GM23338 (cell line): ENCODE measurements around the gene CDK5RAP1. TPM values are rescaled to one million over a fixed set of nuclear protein-coding genes. Genes with fewer than 3 reads are reported as not detected.
A peak's percentile ranks its signal among the peaks of the same experiment; 100 is the strongest.

Source experiments
- ATAC-seq: fragments of 200-7000 bp; cut with Tn5 transposase; 3 replicates; pipeline ENCODE4 v1.9.1; 2020
- DNase-seq: peaks from one replicate; pipeline ENCODE4 v3.0.0-alpha.2; 2015; ENCODE audit warnings: low spot score
- H2AFZ ChIP-seq: fragments of 200-600 bp; sonication (generic); 2 replicates; pipeline ENCODE4 v1.8.0; 2016; ENCODE audit warnings: antibody characterized with exemption, mild to moderate bottlenecking, moderate library complexity
- H3F3A ChIP-seq: fragments of 200-600 bp; sonication (generic); replicated peaks from 2 replicates; pipeline ENCODE4 v1.8.0; 2017; ENCODE audit warnings: antibody characterized with exemption, mixed run types, low read depth
- H3K27ac ChIP-seq: fragments of 200-600 bp; sonication (generic); 2 replicates; pipeline ENCODE4 v1.6.1; 2016; ENCODE audit warnings: low read depth
- H3K27me3 ChIP-seq: fragments of 200-600 bp; sonication (generic); 2 replicates; pipeline ENCODE4 v1.8.0; 2016; ENCODE audit warnings: mild to moderate bottlenecking, mixed run types, moderate library complexity; ENCODE audit not compliant: insufficient read depth
- H3K36me3 ChIP-seq: fragments of 200-600 bp; sonication (generic); 2 replicates; pipeline ENCODE4 v1.8.0; 2016; ENCODE audit warnings: mild to moderate bottlenecking; ENCODE audit not compliant: insufficient read depth
- H3K4me1 ChIP-seq: fragments of 200-600 bp; sonication (generic); 2 replicates; pipeline ENCODE4 v1.8.0; 2016; ENCODE audit warnings: mild to moderate bottlenecking, moderate library complexity; ENCODE audit not compliant: insufficient read depth
- H3K4me2 ChIP-seq: fragments of 200-600 bp; sonication (generic); 2 replicates; pipeline ENCODE4 v1.7.1; 2017; ENCODE audit warnings: mixed run types
- H3K4me3 ChIP-seq: fragments of 200-600 bp; sonication (generic); 2 replicates; pipeline ENCODE4 v1.6.1; 2016; ENCODE audit warnings: mixed run types
- H3K79me2 ChIP-seq: fragments of 200-600 bp; sonication (generic); replicated peaks from 2 replicates; pipeline ENCODE4 v1.8.0; 2017; ENCODE audit warnings: mild to moderate bottlenecking; ENCODE audit not compliant: insufficient read depth
- H3K9me2 ChIP-seq: fragments of 200-600 bp; sonication (generic); 2 replicates; pipeline ENCODE4 v1.8.0; 2017; ENCODE audit not compliant: insufficient read depth
- H4K20me1 ChIP-seq: fragments of 200-600 bp; sonication (generic); replicated peaks from 2 replicates; pipeline ENCODE4 v1.8.0; 2017; ENCODE audit warnings: mild to moderate bottlenecking; ENCODE audit not compliant: insufficient read depth
- H3K27ac Mint-ChIP-seq: 2 replicates; pipeline ENCODE4 v1.8.0; 2020; ENCODE audit warnings: inconsistent platforms, mild to moderate bottlenecking, moderate library complexity, mixed read lengths
- H3K27me3 Mint-ChIP-seq: 3 replicates; pipeline ENCODE4 v1.8.0; 2022; ENCODE audit warnings: low read depth, mild to moderate bottlenecking, moderate library complexity, mixed read lengths, inconsistent platforms; ENCODE audit not compliant: insufficient read depth, poor library complexity
- H3K36me3 Mint-ChIP-seq: 3 replicates; pipeline ENCODE4 v1.8.0; 2021; ENCODE audit warnings: low read depth, mild to moderate bottlenecking, inconsistent platforms, moderate library complexity, mixed read lengths
- H3K4me1 Mint-ChIP-seq: 3 replicates; pipeline ENCODE4 v1.8.0; 2020; ENCODE audit warnings: mild to moderate bottlenecking, inconsistent platforms, mixed read lengths
- H3K4me3 Mint-ChIP-seq: 3 replicates; pipeline ENCODE4 v1.8.0; 2021; ENCODE audit warnings: moderate library complexity, mild to moderate bottlenecking, inconsistent platforms, mixed read lengths
- H3K9me3 Mint-ChIP-seq: 3 replicates; pipeline ENCODE4 v1.8.0; 2020; ENCODE audit warnings: moderate library complexity, mild to moderate bottlenecking, inconsistent platforms, mixed read lengths
- CREB1 ChIP-seq: fragments of 250-450 bp; sonication (Bioruptor Pico); IDR thresholded peaks from 2 replicates; pipeline ENCODE4 v1.5.0; 2020; ENCODE audit warnings: low read depth, mild to moderate bottlenecking, moderate library complexity
- EZH2 ChIP-seq: fragments of 200-600 bp; sonication (generic); IDR thresholded peaks from one replicate; pipeline ENCODE4 v1.8.0; 2017; ENCODE audit warnings: antibody characterized with exemption, mild to moderate bottlenecking, low read depth; ENCODE audit not compliant: unreplicated experiment
- EZH2phosphoT487 ChIP-seq: fragments of 200-600 bp; sonication (generic); IDR thresholded peaks from one replicate; pipeline ENCODE4 v1.8.1; 2018; ENCODE audit warnings: antibody characterized with exemption; ENCODE audit not compliant: unreplicated experiment
- JUNB ChIP-seq: IDR thresholded peaks from one replicate; pipeline ENCODE4 v1.6.1; 2016; ENCODE audit warnings: antibody characterized with exemption; ENCODE audit not compliant: unreplicated experiment
- STAT1 ChIP-seq: IDR thresholded peaks from one replicate; pipeline ENCODE4 v1.6.1; 2016; ENCODE audit warnings: antibody characterized with exemption; ENCODE audit not compliant: unreplicated experiment
- ZNF114 ChIP-seq: fragments of 250-450 bp; sonication (Bioruptor Pico); IDR thresholded peaks from 2 replicates; pipeline ENCODE4 v1.5.0; 2020; ENCODE audit warnings: mild to moderate bottlenecking, moderate library complexity
- ZNF331 ChIP-seq: fragments of 250-450 bp; sonication (Bioruptor Pico); IDR thresholded peaks from 2 replicates; pipeline ENCODE4 v1.5.0; 2020; ENCODE audit warnings: low read depth, mild to moderate bottlenecking, moderate library complexity
- polyA plus RNA-seq: library from polyadenylated mRNA; unstranded; fragments of >200 nt; fragmentation: Nextera tagmentation; extraction: Ambion mirVana; gene quantifications from 2 replicates; pipeline ENCODE4 v1.2.1, GENCODE V29; 2016
- total RNA-seq: library from RNA; depleted of rRNA; stranded (reverse); fragments of >200 nt; shearing (Covaris generic); gene quantifications from 2 replicates; pipeline ENCODE4 v1.2.3, GENCODE V29; 2014
- TF ChIP-seq, protein P1 (sequence below): fragments of 250-450 bp; sonication (Bioruptor Pico); IDR thresholded peaks from 2 replicates; pipeline ENCODE4 v1.5.0; 2020; ENCODE audit warnings: mild to moderate bottlenecking, moderate library complexity
- TF ChIP-seq, protein P2 (sequence below), 2 experiments: fragments of 200-600 bp in 1 of 2; sonication (generic) in 1 of 2; conservative IDR thresholded peaks; 2 replicates each; pipeline versions ENCODE4 v1.5.1 to v1.6.1; 2016 to 2017; ENCODE audit warnings: antibody characterized with exemption in 2 of 2, low read depth in 2 of 2, mild to moderate bottlenecking in 2 of 2, moderate library complexity in 1 of 2
- TF ChIP-seq, protein P3 (sequence below): IDR thresholded peaks from 2 replicates; pipeline ENCODE4 v1.6.1; 2016; ENCODE audit warnings: antibody characterized with exemption

The CDK5RAP1 gene
- total and polyA plus RNA-seq, 2 experiments from 2014 or later = 33.8 to 38.1 TPM

DNA sequence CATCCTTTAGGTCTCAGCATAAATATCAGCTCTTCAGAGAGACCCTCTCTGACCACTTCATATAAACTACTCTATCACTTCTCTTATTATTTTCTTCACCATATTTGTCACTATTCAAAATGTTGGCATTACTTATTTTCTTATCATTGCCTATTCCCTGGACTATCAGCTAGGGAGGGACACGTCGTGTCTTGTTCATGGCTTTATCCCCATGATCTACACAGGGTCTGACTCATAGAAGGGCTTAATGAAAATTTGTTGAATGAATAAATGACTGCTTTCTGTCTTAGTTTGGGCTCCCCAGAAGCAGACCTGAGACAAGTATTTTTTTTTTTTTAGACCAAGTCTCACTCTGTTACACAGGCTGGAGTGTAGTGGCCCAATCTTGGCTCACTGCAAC lies 3.0 kb upstream of the CDK5RAP1 start:
- Mint-ChIP-seq H3K27me3 (peaks cover 9% of the 10 kb centered on the region), H3K4me3 (no peak overlapping the region)
- ATAC-seq = no peak

DNA sequence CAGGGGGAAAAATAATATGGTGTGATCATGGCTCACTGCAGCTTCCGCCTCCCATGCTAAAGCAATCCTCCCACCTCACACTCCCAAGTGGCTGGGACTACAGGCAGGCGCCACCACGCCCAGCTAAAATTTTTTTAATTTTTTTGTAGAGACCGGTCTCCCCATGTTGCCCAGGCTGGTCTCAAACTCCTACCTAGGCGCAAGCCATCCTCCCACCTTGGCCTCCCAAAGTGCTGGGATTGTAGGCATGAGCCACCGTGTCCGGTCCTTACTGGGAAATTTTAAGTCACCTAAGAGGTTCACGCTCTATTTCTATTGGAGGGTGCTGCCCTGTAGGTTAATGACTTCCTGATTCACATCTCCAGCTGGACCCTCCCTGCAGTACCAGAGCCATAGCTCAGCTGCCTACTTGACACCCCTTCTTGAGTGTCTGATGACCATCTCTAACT lies 626 bp upstream of the CDK5RAP1 start:
- H3K4me2 ChIP-seq = peak overlapping the region; percentile 98
- TF ChIP-seq EZH2phosphoT487 (no peak), CREB1 (CRISPR knock-in tag) (no peak), ZNF114 (CRISPR knock-in tag) (no peak), ZNF331 (CRISPR knock-in tag) (no peak), EZH2 (no peak), JUNB (no peak)
- TF ChIP-seq, protein P1, sequence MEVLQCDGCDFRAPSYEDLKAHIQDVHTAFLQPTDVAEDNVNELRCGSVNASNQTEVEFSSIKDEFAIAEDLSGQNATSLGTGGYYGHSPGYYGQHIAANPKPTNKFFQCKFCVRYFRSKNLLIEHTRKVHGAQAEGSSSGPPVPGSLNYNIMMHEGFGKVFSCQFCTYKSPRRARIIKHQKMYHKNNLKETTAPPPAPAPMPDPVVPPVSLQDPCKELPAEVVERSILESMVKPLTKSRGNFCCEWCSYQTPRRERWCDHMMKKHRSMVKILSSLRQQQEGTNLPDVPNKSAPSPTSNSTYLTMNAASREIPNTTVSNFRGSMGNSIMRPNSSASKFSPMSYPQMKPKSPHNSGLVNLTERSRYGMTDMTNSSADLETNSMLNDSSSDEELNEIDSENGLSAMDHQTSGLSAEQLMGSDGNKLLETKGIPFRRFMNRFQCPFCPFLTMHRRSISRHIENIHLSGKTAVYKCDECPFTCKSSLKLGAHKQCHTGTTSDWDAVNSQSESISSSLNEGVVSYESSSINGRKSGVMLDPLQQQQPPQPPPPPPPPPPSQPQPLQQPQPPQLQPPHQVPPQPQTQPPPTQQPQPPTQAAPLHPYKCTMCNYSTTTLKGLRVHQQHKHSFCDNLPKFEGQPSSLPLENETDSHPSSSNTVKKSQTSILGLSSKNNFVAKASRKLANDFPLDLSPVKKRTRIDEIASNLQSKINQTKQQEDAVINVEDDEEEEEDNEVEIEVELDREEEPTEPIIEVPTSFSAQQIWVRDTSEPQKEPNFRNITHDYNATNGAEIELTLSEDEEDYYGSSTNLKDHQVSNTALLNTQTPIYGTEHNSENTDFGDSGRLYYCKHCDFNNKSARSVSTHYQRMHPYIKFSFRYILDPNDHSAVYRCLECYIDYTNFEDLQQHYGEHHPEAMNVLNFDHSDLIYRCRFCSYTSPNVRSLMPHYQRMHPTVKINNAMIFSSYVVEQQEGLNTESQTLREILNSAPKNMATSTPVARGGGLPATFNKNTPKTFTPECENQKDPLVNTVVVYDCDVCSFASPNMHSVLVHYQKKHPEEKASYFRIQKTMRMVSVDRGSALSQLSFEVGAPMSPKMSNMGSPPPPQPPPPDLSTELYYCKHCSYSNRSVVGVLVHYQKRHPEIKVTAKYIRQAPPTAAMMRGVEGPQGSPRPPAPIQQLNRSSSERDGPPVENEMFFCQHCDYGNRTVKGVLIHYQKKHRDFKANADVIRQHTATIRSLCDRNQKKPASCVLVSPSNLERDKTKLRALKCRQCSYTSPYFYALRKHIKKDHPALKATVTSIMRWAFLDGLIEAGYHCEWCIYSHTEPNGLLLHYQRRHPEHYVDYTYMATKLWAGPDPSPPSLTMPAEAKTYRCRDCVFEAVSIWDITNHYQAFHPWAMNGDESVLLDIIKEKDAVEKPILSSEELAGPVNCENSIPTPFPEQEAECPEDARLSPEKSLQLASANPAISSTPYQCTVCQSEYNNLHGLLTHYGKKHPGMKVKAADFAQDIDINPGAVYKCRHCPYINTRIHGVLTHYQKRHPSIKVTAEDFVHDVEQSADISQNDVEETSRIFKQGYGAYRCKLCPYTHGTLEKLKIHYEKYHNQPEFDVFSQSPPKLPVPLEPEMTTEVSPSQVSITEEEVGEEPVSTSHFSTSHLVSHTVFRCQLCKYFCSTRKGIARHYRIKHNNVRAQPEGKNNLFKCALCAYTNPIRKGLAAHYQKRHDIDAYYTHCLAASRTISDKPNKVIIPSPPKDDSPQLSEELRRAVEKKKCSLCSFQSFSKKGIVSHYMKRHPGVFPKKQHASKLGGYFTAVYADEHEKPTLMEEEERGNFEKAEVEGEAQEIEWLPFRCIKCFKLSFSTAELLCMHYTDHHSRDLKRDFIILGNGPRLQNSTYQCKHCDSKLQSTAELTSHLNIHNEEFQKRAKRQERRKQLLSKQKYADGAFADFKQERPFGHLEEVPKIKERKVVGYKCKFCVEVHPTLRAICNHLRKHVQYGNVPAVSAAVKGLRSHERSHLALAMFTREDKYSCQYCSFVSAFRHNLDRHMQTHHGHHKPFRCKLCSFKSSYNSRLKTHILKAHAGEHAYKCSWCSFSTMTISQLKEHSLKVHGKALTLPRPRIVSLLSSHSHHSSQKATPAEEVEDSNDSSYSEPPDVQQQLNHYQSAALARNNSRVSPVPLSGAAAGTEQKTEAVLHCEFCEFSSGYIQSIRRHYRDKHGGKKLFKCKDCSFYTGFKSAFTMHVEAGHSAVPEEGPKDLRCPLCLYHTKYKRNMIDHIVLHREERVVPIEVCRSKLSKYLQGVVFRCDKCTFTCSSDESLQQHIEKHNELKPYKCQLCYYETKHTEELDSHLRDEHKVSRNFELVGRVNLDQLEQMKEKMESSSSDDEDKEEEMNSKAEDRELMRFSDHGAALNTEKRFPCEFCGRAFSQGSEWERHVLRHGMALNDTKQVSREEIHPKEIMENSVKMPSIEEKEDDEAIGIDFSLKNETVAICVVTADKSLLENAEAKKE = no peak
- TF ChIP-seq, protein P2, sequence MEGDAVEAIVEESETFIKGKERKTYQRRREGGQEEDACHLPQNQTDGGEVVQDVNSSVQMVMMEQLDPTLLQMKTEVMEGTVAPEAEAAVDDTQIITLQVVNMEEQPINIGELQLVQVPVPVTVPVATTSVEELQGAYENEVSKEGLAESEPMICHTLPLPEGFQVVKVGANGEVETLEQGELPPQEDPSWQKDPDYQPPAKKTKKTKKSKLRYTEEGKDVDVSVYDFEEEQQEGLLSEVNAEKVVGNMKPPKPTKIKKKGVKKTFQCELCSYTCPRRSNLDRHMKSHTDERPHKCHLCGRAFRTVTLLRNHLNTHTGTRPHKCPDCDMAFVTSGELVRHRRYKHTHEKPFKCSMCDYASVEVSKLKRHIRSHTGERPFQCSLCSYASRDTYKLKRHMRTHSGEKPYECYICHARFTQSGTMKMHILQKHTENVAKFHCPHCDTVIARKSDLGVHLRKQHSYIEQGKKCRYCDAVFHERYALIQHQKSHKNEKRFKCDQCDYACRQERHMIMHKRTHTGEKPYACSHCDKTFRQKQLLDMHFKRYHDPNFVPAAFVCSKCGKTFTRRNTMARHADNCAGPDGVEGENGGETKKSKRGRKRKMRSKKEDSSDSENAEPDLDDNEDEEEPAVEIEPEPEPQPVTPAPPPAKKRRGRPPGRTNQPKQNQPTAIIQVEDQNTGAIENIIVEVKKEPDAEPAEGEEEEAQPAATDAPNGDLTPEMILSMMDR (conservative IDR thresholded peaks at IDR 0.05; ENCODE audit: low read depth in 2 of 2) = no peak
- TF ChIP-seq, protein P3, sequence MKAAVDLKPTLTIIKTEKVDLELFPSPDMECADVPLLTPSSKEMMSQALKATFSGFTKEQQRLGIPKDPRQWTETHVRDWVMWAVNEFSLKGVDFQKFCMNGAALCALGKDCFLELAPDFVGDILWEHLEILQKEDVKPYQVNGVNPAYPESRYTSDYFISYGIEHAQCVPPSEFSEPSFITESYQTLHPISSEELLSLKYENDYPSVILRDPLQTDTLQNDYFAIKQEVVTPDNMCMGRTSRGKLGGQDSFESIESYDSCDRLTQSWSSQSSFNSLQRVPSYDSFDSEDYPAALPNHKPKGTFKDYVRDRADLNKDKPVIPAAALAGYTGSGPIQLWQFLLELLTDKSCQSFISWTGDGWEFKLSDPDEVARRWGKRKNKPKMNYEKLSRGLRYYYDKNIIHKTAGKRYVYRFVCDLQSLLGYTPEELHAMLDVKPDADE = no peak
- no peak overlapping the region for H3K27ac ChIP-seq
- ATAC-seq (peak; percentile 30), DNase-seq (no peak)
- peaks cover 43% of the 10 kb centered on the region for H3K79me2 ChIP-seq
- H3K4me3 Mint-ChIP-seq = peak overlapping the region; percentile 95
- peak overlapping the region; percentile 57 for H2AFZ ChIP-seq
- H3K4me1 Mint-ChIP-seq = peaks cover 11% of the 10 kb centered on the region; the same call in 2 of the 3 replicates
- H3K9me3 Mint-ChIP-seq = no peaks in the 10 kb centered on the region
- no peaks in the 10 kb centered on the region for H3K9me2 ChIP-seq
- peaks cover 2% of the 10 kb centered on the region; the same call in 1 of the 2 replicates for H4K20me1 ChIP-seq
- peaks cover 3% of the 10 kb centered on the region for H3K27me3 Mint-ChIP-seq
- H3K27ac Mint-ChIP-seq = no peak overlapping the region
- peaks cover 2% of the 10 kb centered on the region; the same call in 2 of the 3 replicates for H3K36me3 Mint-ChIP-seq
- peaks cover 6% of the 10 kb centered on the region; the same call in 1 of the 2 replicates for H3K4me1 ChIP-seq
- 0 out of 2 replicates have a peak, but pooled peaks cover 4% of the 10 kb centered on the region for H3F3A ChIP-seq
- no peaks in the 10 kb centered on the region for H3K27me3 ChIP-seq
- no peaks in the 10 kb centered on the region for H3K36me3 ChIP-seq
- peak overlapping the region; percentile 99 for H3K4me3 ChIP-seq

More for the DNA sequence above, 3.0 kb upstream of the CDK5RAP1 start:
- Histone ChIP-seq H3K36me3 (no peaks in the 10 kb centered on the region), H3K4me3 (no peak overlapping the region), H3K4me2 (no peak overlapping the region), H3K9me2 (no peaks in the 10 kb centered on the region), H3F3A (0 out of 2 replicates have a peak, but pooled peaks cover 4% of the 10 kb centered on the region), H3K27ac (no peak overlapping the region), H3K27me3 (no peaks in the 10 kb centered on the region), H3K4me1 (peaks cover 6% of the 10 kb centered on the region; the same call in 1 of the 2 replicates), H4K20me1 (no peaks in the 10 kb centered on the region; the same call in 1 of the 2 replicates), H2AFZ (no peak overlapping the region), H3K79me2 (peaks cover 19% of the 10 kb centered on the region)
- DNase-seq = no peak
- Mint-ChIP-seq H3K27ac (no peak overlapping the region), H3K9me3 (no peaks in the 10 kb centered on the region), H3K4me1 (peaks cover 11% of the 10 kb centered on the region; the same call in 2 of the 3 replicates), H3K36me3 (peaks cover 8% of the 10 kb centered on the region)
- TF ChIP-seq STAT1 = no peak
- no peak for TF ChIP-seq JUNB
